ENCODE results near the gene RIN1.

DNA sequence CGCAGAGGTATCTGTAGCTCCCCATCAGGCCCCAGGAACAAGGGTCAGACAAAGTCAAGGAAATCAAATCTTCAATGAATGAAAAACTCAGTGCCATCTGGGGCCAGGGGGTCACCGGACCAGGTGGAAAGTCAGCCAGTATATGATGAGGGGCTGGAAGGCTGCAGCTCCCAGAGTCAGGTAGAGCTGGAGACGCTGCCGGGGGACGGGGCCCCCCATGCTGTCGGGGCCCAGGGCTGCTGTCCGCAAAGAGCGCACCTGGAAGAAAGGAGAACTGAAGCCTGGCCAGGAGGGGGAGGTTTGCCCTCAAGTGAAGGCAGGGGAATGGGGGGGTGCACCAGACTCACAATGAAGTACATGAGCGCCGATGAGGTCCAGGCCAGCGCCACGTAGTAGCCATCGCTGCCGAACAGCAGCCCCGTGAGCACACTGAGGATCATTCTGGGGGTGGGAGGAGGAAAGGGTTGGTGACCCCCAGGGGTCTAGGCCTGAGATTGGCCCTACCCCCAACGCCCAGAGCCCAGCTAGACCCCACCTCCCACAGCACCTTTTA lies 51.6 kb downstream of the RIN1 start:
- no peak for TF ChIP-seq PCBP1 (IDR thresholded peaks at IDR 0.05; ENCODE audit: borderline replicate concordance, low read depth, low read length)
- TF ChIP-seq ZFP41 (CRISPR knock-in tag; IDR thresholded peaks at IDR 0.05; ENCODE audit: borderline replicate concordance): no peak
- no peak for TF ChIP-seq ZNF589 (CRISPR knock-in tag; conservative IDR thresholded peaks at IDR 0.05)
- TF ChIP-seq ZFP36 (IDR thresholded peaks at IDR 0.05; ENCODE audit: borderline replicate concordance, low read depth, low read length, partially characterized antibody): no peak
- TF ChIP-seq ZFAT (CRISPR knock-in tag; conservative IDR thresholded peaks at IDR 0.05): no peak
- TF ChIP-seq ZBTB43 (CRISPR knock-in tag; conservative IDR thresholded peaks at IDR 0.05): no peak
- TF ChIP-seq MAZ (IDR thresholded peaks at IDR 0.05; ENCODE audit: borderline replicate concordance, low read depth, low read length): no peak
- no peak for TF ChIP-seq MAZ (CRISPR knock-in tag; IDR thresholded peaks at IDR 0.05; ENCODE audit: low read depth)
- TF ChIP-seq, protein P1, sequence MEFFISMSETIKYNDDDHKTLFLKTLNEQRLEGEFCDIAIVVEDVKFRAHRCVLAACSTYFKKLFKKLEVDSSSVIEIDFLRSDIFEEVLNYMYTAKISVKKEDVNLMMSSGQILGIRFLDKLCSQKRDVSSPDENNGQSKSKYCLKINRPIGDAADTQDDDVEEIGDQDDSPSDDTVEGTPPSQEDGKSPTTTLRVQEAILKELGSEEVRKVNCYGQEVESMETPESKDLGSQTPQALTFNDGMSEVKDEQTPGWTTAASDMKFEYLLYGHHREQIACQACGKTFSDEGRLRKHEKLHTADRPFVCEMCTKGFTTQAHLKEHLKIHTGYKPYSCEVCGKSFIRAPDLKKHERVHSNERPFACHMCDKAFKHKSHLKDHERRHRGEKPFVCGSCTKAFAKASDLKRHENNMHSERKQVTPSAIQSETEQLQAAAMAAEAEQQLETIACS (CRISPR knock-in tag; IDR thresholded peaks at IDR 0.05): no peak
- TF ChIP-seq ZNF431 (CRISPR knock-in tag; IDR thresholded peaks at IDR 0.05; ENCODE audit: borderline replicate concordance, low read depth): no peak
- TF ChIP-seq, protein P2, sequence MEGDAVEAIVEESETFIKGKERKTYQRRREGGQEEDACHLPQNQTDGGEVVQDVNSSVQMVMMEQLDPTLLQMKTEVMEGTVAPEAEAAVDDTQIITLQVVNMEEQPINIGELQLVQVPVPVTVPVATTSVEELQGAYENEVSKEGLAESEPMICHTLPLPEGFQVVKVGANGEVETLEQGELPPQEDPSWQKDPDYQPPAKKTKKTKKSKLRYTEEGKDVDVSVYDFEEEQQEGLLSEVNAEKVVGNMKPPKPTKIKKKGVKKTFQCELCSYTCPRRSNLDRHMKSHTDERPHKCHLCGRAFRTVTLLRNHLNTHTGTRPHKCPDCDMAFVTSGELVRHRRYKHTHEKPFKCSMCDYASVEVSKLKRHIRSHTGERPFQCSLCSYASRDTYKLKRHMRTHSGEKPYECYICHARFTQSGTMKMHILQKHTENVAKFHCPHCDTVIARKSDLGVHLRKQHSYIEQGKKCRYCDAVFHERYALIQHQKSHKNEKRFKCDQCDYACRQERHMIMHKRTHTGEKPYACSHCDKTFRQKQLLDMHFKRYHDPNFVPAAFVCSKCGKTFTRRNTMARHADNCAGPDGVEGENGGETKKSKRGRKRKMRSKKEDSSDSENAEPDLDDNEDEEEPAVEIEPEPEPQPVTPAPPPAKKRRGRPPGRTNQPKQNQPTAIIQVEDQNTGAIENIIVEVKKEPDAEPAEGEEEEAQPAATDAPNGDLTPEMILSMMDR (CRISPR knock-in tag; IDR thresholded peaks at IDR 0.05): no peak
- no peak for TF ChIP-seq ZNF20 (CRISPR knock-in tag; IDR thresholded peaks at IDR 0.05)

All from HepG2 (cell line).